Measurements from ENCODE around the gene RPA1. TPM values are rescaled to one million over a fixed set of nuclear protein-coding genes. Genes with fewer than 3 reads are reported as not detected.
"Not testable (repeated sequence)": the region's sequence is repeated elsewhere in the genome, so short reads cannot be mapped to it uniquely, and the experiment has no call there.

RPA1 gene
- total and polyA plus RNA-seq, 9 donors = 20.7 to 137 (median 112) TPM

GRCh38 chr17:1808644-1809043, 21.2 kb upstream of the RPA1 start:
- WGBS, 3 donors = 64 to 66% (median 64%) methylated on average over 2 of the region's 2 CpGs

GRCh38 chr17:1809815-1810214, 20.0 kb upstream of the RPA1 start:
- H3K4me1 ChIP-seq (ENCODE audit: insufficient read depth); H3K9me3 ChIP-seq; H3K36me3 ChIP-seq; H3K27me3 ChIP-seq; H3K4me3 ChIP-seq; DNase-seq; H3K27ac ChIP-seq; intact Hi-C loops (cut with DNase I): not testable (repeated sequence)
- WGBS, 3 donors = 95 to 98% (median 98%) methylated on average over 8 of the region's 8 CpGs

More at GRCh38 chr17:1808644-1809043, 21.2 kb upstream of the RPA1 start:
- no peak for TF ChIP-seq EP300 (IDR thresholded peaks at IDR 0.05)
- TF ChIP-seq CTCF (IDR thresholded peaks at IDR 0.05) = no peak
- TF ChIP-seq POLR2A (IDR thresholded peaks at IDR 0.05) = no peak
- H3K9me3 ChIP-seq = no peaks in the 10 kb centered on the region
- H3K4me3 ChIP-seq = no peak overlapping the region
- no peaks in the 10 kb centered on the region for H3K4me1 ChIP-seq (ENCODE audit: insufficient read depth)
- intact Hi-C loops (cut with DNase I) = no loop called here
- no peak for DNase-seq
- no peaks in the 10 kb centered on the region for H3K36me3 ChIP-seq
- no peaks in the 10 kb centered on the region for H3K27me3 ChIP-seq
- no peak overlapping the region for H3K27ac ChIP-seq

DNA sequence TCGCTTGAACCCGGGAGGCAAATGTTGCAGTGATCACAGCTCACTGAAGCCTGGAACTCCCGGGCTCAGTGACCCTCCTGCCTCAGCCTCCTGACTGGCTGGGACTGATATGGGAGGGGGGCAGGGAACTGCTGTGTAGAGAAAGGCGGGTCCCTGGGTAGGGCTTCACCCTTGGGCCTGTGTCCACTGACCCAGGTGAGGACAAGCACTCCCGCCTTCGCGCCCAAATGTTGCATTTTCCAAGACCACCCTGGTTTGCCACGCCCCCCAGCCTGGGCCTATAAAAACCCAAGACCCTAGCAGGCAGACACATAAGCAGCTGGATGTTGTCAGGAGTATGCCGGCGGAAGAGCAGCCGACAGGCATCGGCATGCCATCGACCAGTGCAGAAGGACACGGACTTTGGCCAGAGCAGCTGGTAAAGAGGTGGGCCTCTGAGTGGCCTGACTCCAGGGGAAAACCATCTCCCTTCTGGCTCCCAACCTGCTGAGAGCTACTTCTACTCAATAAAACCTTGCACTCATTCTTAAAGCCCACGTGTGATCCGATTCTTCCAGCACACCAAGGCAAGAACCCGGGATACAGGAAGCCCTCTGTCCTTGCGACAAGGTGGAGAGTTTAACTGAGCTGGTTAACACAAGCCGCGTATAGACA, 19.2 kb upstream of the RPA1 start:
- no peak for TF ChIP-seq EP300 (IDR thresholded peaks at IDR 0.05)
- TF ChIP-seq POLR2A (IDR thresholded peaks at IDR 0.05) = no peak
- no peak for TF ChIP-seq CTCF (IDR thresholded peaks at IDR 0.05)
- H3K27ac ChIP-seq = no peak overlapping the region
- WGBS, 3 donors = 64 to 81% (median 69%) methylated on average over 16 to 20 of the region's 20 CpGs
- intact Hi-C loops (cut with DNase I) = no loop called here
- H3K4me1 ChIP-seq (ENCODE audit: insufficient read depth) = no peaks in the 10 kb centered on the region
- no peak overlapping the region for H3K4me3 ChIP-seq
- H3K36me3 ChIP-seq = no peaks in the 10 kb centered on the region
- H3K27me3 ChIP-seq = no peaks in the 10 kb centered on the region
- H3K9me3 ChIP-seq = no peaks in the 10 kb centered on the region
- DNase-seq = peak in 2 of 5 donors; percentile 15 to 33

DNA sequence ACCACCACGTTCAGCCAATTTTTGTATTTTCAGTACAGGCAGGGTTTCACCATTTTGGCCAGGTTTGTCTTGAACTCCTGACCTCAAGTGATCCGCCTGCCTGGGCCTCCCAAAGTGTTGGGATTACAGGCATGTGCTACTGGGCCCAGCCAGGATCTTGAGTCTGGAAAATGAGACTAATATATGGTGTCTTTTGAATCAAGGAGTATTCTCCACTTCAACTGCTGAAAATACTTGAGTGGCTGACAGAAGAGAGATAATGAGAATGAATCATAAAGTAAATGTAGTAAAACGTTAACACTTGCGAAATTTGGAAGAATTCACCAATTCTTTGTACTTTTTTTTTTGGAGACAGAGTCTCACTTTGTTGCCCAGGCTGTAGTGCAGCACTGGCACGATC, 16.7 kb upstream of the RPA1 start:
- H3K27me3 ChIP-seq = no peaks in the 10 kb centered on the region
- peak in 1 of 5 donors; percentile 13 for DNase-seq
- TF ChIP-seq CTCF (IDR thresholded peaks at IDR 0.05) = no peak
- TF ChIP-seq EP300 (IDR thresholded peaks at IDR 0.05) = no peak
- TF ChIP-seq POLR2A (IDR thresholded peaks at IDR 0.05) = no peak
- no peak overlapping the region for H3K27ac ChIP-seq
- intact Hi-C loops (cut with DNase I) = no loop called here
- H3K4me1 ChIP-seq (ENCODE audit: insufficient read depth) = no peaks in the 10 kb centered on the region
- no peaks in the 10 kb centered on the region for H3K9me3 ChIP-seq
- no peaks in the 10 kb centered on the region for H3K36me3 ChIP-seq
- 59 to 81% (median 60%) methylated on average over 5 of the region's 5 CpGs for WGBS, 3 donors
- no peak overlapping the region for H3K4me3 ChIP-seq

DNA sequence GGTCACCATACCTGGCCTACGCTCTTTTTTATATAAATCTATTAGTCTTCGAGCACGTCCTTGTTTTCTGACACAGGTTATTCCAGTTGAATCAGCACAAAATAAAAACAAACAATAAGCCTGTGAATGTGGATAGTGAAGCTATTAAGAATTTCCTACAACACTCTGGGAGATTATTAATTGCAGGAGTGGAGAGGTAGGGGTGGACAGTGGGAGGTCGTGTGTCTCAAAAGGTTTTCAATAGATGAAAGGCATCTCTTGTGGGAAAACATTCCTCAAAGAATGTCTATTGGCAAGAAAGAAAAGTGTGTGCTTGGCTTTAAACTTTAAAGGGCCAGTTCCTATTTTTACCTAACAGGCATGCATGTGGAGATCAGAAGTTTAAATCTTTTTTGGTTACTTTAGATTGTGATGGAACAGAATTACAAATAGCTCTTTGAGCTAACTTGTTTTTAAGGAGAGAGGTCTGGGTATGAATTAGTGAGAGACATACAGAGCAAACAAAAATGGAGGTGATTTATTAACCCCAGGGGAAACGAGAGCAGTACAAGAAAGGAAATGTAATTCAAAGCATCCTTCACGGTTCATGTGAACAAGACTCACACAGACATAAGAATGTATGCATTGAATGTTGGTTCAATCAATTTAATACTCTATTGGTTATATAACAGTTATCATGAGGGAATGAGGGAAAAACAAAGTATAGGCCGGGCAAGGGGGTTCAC, 9.1 kb upstream of the RPA1 start:
- no peaks in the 10 kb centered on the region for H3K9me3 ChIP-seq
- TF ChIP-seq POLR2A (IDR thresholded peaks at IDR 0.05) (no peak), CTCF (IDR thresholded peaks at IDR 0.05) (no peak), EP300 (IDR thresholded peaks at IDR 0.05) (no peak)
- no peak overlapping the region for H3K27ac ChIP-seq
- intact Hi-C loops (cut with DNase I) = no loop called here
- no peaks in the 10 kb centered on the region for H3K27me3 ChIP-seq
- no peak overlapping the region for H3K4me3 ChIP-seq
- WGBS, 3 donors = 51 to 62% (median 51%) methylated on average over 7 of the region's 7 CpGs
- no peak for DNase-seq
- H3K4me1 ChIP-seq (ENCODE audit: insufficient read depth) = no peaks in the 10 kb centered on the region
- no peaks in the 10 kb centered on the region for H3K36me3 ChIP-seq
